ENCODE data around the gene ZNF438. TPM values are rescaled to one million over a fixed set of nuclear protein-coding genes. Genes with fewer than 3 reads are reported as not detected.
"Not testable (repeated sequence)": the region's sequence is repeated elsewhere in the genome, so short reads cannot be mapped to it uniquely, and the experiment has no call there.

ZNF438 gene
- total and polyA plus RNA-seq, 3 experiments from 2014 or later, result 2.9 to 4.2 (median 3.9) TPM

DNA sequence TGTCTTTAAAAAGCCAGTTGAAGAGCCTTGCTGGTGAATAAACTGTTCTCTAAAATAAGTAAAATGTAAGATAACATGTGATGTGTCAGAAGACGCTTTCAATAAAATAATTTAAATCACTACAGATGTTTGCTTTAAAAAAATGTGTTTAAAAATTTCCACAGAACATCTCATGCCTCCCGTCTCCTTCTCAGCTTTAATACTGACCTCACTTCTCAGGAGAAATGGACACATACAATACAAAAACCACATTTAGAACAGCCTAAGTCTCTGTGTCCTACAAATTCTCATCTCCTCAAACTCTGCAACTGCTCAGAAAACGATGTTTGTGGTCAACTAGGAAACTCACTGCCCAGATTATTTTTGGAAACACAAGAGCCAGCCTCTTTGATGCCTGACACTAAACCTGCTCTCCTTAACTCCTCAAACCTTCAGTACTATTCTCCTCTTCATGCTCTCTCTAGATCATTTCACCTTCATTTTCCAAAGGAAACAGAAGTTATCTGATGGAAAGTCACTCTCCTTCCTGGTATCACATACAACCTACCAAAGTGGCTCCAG, 120.3 kb downstream of the ZNF438 start:
- no peak overlapping the region for H3K27ac ChIP-seq (ENCODE audit: low read depth, low read length)
- H3K4me3 ChIP-seq (ENCODE audit: low read length), result no peak overlapping the region
- Mint-ChIP-seq H3K36me3 (peaks cover 12 to 17% (median 16%) of the 10 kb centered on the region in 3 donors), H3K4me3 (no peak overlapping the region), H3K4me1 (no peaks in the 10 kb centered on the region), H3K27me3 (no peaks in the 10 kb centered on the region), H3K27ac (no peak overlapping the region), H3K9me3 (no peaks in the 10 kb centered on the region)
- no peaks in the 10 kb centered on the region for H3K27me3 ChIP-seq (ENCODE audit: insufficient read depth, low read length, poor library complexity, severe bottlenecking)
- no peaks in the 10 kb centered on the region for H3K36me3 ChIP-seq (ENCODE audit: insufficient read depth, low read length)
- ChIA-PET CTCF (no interaction called here), POLR2A (no interaction called here)
- no peak for DNase-seq
- no peaks in the 10 kb centered on the region for H3K4me1 ChIP-seq (ENCODE audit: insufficient read depth, low read length)
- H3K9me3 ChIP-seq (ENCODE audit: low read length), result no peaks in the 10 kb centered on the region

DNA sequence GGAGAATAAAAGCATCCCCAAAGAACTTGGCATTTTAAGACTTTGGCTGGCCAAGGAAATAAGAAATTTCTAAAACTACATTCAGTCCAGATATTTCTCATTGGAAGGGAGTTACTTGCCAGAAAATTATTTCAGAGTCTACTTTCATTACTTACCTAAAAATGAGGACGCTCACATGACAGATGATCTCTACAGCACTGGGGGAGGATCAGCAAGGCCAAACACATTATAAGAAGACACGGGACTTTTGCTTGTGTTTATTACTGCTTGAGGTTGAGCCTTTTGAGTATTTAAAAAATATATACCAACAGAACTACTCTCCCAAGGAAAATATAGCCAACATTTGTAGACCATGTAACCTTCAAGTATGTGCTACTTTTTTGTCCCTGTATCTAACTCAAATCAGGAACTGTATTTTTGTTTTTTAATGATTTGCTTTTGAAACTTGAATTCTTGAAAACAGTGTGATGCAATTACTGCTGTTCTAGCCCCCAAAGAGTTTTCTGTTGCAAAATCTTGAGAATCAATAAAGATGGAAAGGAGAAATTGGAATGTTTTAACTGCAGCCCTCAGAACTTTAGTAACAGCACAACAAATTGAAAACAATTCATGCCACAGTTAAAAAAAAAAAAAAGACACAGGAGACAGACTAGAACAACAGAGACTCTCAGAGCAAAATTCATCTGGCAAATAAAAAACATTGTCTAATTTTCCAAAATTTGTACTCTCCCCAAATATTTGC, 128.1 kb downstream of the ZNF438 start:
- Mint-ChIP-seq H3K4me1 (no peaks in the 10 kb centered on the region), H3K27ac (no peak overlapping the region), H3K36me3 (peaks cover 32 to 39% (median 36%) of the 10 kb centered on the region in 3 donors), H3K9me3 (peaks cover 0 to 5% (median 0%) of the 10 kb centered on the region in 5 donors), H3K4me3 (no peak overlapping the region), H3K27me3 (no peaks in the 10 kb centered on the region)
- no peaks in the 10 kb centered on the region for H3K4me1 ChIP-seq (ENCODE audit: insufficient read depth, low read length)
- no peak for DNase-seq
- H3K27ac ChIP-seq (ENCODE audit: low read depth, low read length), result no peak overlapping the region
- ChIA-PET POLR2A (no interaction called here), CTCF (no interaction called here)
- no peak overlapping the region for H3K4me3 ChIP-seq (ENCODE audit: low read length)
- H3K9me3 ChIP-seq (ENCODE audit: low read length), result no peaks in the 10 kb centered on the region
- no peaks in the 10 kb centered on the region for H3K27me3 ChIP-seq (ENCODE audit: insufficient read depth, low read length, poor library complexity, severe bottlenecking)
- no peaks in the 10 kb centered on the region for H3K36me3 ChIP-seq (ENCODE audit: insufficient read depth, low read length)

DNA sequence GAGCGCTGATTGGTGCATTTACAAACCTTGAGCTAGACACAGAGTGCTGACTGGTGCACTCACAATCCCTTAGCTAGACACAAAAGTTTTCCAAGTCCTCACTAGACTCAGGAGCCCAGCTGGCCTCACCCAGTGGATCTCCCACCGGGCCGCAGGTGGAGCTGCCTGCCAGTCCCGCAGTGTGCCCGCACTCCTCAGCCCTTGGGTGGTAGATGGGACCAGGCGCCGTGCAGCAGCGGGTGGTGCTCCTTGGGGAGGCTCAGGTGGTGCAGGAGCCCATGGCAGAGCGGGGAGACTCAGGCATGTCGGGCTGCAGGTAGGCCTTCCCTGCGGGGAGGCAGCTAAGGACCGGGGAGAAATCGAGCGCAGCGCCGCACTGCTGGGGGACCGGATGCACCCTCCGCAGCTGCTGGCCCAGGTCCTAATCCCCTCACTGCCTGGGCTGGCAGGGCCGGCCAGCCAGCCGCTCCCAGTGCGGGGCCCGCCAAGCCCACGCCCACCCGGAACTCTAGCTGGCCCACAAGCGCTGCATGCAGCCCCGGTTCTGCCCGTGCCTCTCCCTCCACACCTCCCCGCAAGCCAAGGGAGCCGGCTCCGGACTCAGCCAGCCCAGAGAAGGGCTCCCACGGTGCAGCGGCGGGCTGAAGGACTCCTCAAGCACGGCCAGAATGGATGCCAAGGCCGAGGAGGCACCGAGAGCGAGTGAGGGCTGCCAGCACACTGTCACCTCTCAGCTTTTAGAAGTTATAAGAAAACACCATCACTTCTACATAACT, 128.9 kb downstream of the ZNF438 start:
- H3K4me3 ChIP-seq (ENCODE audit: low read length), result no peak overlapping the region
- DNase-seq, result no peak
- no peak overlapping the region for H3K27ac ChIP-seq (ENCODE audit: low read depth, low read length)
- Mint-ChIP-seq H3K9me3 (peaks cover 0 to 5% (median 0%) of the 10 kb centered on the region in 5 donors), H3K4me3 (no peak overlapping the region), H3K27ac (peak overlapping the region in 1 of 8 donors; percentile 35), H3K27me3 (no peaks in the 10 kb centered on the region), H3K4me1 (no peaks in the 10 kb centered on the region), H3K36me3 (peaks cover 26 to 39% (median 31%) of the 10 kb centered on the region in 3 donors)
- H3K9me3 ChIP-seq (ENCODE audit: low read length), result no peaks in the 10 kb centered on the region
- ChIA-PET CTCF (no interaction called here), POLR2A (no interaction called here)
- no peaks in the 10 kb centered on the region for H3K36me3 ChIP-seq (ENCODE audit: insufficient read depth, low read length)
- H3K4me1 ChIP-seq (ENCODE audit: insufficient read depth, low read length), result no peaks in the 10 kb centered on the region
- no peaks in the 10 kb centered on the region for H3K27me3 ChIP-seq (ENCODE audit: insufficient read depth, low read length, poor library complexity, severe bottlenecking)

DNA sequence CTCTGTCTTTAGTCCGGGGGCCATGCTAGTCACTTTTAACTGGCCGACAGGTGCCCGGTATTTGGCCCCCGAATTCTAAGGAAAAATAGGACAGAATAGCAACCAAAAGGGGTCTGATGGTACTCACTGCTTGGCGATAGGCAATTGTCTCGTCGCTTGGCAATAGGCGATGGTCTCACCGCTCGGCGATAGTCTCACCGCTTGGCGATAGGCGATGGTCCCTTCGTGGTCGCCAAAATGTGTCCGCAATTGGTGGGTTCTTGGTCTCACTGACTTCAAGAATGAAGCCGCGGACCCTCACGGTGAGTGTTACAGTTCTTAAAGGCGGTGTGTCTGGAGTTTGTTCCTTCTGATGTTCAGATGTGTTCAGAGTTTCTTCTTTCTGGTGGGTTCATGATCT, 130.2 kb downstream of the ZNF438 start:
- CTCF ChIA-PET; H3K4me1 Mint-ChIP-seq; H3K9me3 ChIP-seq (ENCODE audit: low read length); H3K27me3 Mint-ChIP-seq; H3K27me3 ChIP-seq (ENCODE audit: insufficient read depth, low read length, poor library complexity, severe bottlenecking); DNase-seq; H3K27ac Mint-ChIP-seq; H3K4me1 ChIP-seq (ENCODE audit: insufficient read depth, low read length); H3K4me3 Mint-ChIP-seq; H3K9me3 Mint-ChIP-seq; H3K36me3 ChIP-seq (ENCODE audit: insufficient read depth, low read length); POLR2A ChIA-PET; H3K27ac ChIP-seq (ENCODE audit: low read depth, low read length); H3K4me3 ChIP-seq (ENCODE audit: low read length): not testable (repeated sequence)
- peaks cover 17 to 31% (median 20%) of the 10 kb centered on the region in 3 donors for H3K36me3 Mint-ChIP-seq

DNA sequence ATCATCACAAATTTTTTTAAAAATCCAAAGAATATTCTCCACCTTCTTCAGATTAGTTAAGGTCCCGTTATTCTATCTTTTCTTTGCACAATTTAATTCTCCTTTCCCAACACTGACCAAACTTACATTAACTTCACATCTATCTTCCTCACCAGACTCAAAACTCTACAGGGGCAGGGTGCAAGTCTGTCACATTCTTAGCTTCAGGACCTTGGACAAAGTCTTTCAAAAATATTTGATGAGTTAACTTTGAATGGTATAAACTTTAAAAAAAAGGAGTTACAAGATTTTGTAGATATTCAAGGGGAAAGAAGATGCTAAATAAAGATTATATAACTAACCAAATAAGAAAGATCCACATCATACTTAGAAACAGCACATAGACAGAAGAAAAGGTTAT, 132.7 kb downstream of the ZNF438 start:
- CTCF ChIA-PET, result no interaction called here
- H3K4me3 Mint-ChIP-seq, result no peak overlapping the region

DNA sequence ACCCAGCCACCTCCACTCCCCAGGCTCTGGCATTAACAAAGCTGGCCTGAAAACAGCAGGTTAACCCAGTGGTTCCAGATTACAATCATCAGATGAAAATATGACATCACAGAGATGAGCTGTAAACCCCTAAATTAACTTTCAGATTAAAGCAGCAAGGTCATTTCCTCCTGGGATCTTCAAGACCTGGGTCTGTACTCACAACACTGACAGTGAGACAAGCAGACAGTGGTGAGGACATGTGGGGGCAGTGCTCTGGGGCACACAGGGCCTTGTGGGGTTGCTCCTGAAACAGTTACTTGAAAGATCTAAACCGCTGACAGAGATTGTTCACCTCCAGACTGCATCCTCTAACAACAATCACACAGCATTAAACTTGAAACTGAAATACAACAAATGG, 134.1 kb downstream of the ZNF438 start:
- H3K9me3 Mint-ChIP-seq, result peaks cover 0 to 5% (median 0%) of the 10 kb centered on the region in 5 donors
- no peak overlapping the region for H3K4me3 Mint-ChIP-seq
- CTCF ChIA-PET, result no interaction called here
- no peak overlapping the region for H3K27ac ChIP-seq (ENCODE audit: low read depth, low read length)
- no peaks in the 10 kb centered on the region for H3K4me1 ChIP-seq (ENCODE audit: insufficient read depth, low read length)
- H3K36me3 ChIP-seq (ENCODE audit: insufficient read depth, low read length), result no peaks in the 10 kb centered on the region
- H3K4me1 Mint-ChIP-seq, result no peaks in the 10 kb centered on the region
- POLR2A ChIA-PET, result no interaction called here
- DNase-seq, result no peak
- H3K27me3 ChIP-seq (ENCODE audit: insufficient read depth, low read length, poor library complexity, severe bottlenecking), result no peaks in the 10 kb centered on the region
- peaks cover 10 to 19% (median 10%) of the 10 kb centered on the region in 3 donors for H3K36me3 Mint-ChIP-seq
- H3K27ac Mint-ChIP-seq, result peak overlapping the region in 1 of 8 donors; percentile 43
- no peaks in the 10 kb centered on the region for H3K9me3 ChIP-seq (ENCODE audit: low read length)
- H3K4me3 ChIP-seq (ENCODE audit: low read length), result no peak overlapping the region
- H3K27me3 Mint-ChIP-seq, result no peaks in the 10 kb centered on the region

More for the DNA sequence above, 132.7 kb downstream of the ZNF438 start:
- no peaks in the 10 kb centered on the region for H3K4me1 ChIP-seq (ENCODE audit: insufficient read depth, low read length)
- DNase-seq, result no peak
- no peaks in the 10 kb centered on the region for H3K27me3 Mint-ChIP-seq
- no peaks in the 10 kb centered on the region for H3K36me3 ChIP-seq (ENCODE audit: insufficient read depth, low read length)
- no peaks in the 10 kb centered on the region for H3K9me3 ChIP-seq (ENCODE audit: low read length)
- no peaks in the 10 kb centered on the region for H3K4me1 Mint-ChIP-seq
- H3K36me3 Mint-ChIP-seq, result peaks cover 10 to 22% (median 11%) of the 10 kb centered on the region in 3 donors
- peaks cover 0 to 5% (median 0%) of the 10 kb centered on the region in 5 donors for H3K9me3 Mint-ChIP-seq
- H3K27ac Mint-ChIP-seq, result peak overlapping the region in 1 of 8 donors; percentile 10
- POLR2A ChIA-PET, result no interaction called here
- no peak overlapping the region for H3K27ac ChIP-seq (ENCODE audit: low read depth, low read length)
- no peak overlapping the region for H3K4me3 ChIP-seq (ENCODE audit: low read length)
- no peaks in the 10 kb centered on the region for H3K27me3 ChIP-seq (ENCODE audit: insufficient read depth, low read length, poor library complexity, severe bottlenecking)

DNA sequence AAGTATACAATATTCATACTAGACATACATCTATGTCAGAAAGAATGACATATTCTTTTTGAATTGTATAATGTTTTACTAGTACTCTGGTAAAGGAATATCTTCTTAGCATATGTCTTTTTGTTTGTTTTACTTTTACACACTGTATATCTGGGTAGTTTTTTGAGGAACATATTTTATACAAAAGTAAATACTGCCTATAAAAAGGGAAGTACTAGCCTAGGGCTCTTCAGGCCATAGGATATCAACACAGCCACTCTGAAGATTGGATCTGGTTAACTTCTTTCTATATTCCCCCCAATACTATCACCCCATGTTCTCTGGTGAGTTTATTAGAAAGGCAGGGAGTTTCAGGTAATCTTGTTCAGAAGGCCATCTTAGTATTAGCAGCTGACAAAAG, 134.6 kb downstream of the ZNF438 start:
- H3K36me3 ChIP-seq (ENCODE audit: insufficient read depth, low read length), result no peaks in the 10 kb centered on the region
- H3K4me3 ChIP-seq (ENCODE audit: low read length), result no peak overlapping the region
- no peak overlapping the region for H3K27ac ChIP-seq (ENCODE audit: low read depth, low read length)
- peaks cover 0 to 5% (median 0%) of the 10 kb centered on the region in 5 donors for H3K9me3 Mint-ChIP-seq
- peaks cover 6 to 15% (median 6%) of the 10 kb centered on the region in 3 donors for H3K36me3 Mint-ChIP-seq
- H3K9me3 ChIP-seq (ENCODE audit: low read length), result no peaks in the 10 kb centered on the region
- CTCF ChIA-PET, result no interaction called here
- H3K4me3 Mint-ChIP-seq, result no peak overlapping the region
- POLR2A ChIA-PET, result no interaction called here
- DNase-seq, result no peak
- H3K27ac Mint-ChIP-seq, result peak overlapping the region in 1 of 8 donors; percentile 32
- H3K27me3 Mint-ChIP-seq, result no peaks in the 10 kb centered on the region
- H3K4me1 Mint-ChIP-seq, result no peaks in the 10 kb centered on the region
- no peaks in the 10 kb centered on the region for H3K27me3 ChIP-seq (ENCODE audit: insufficient read depth, low read length, poor library complexity, severe bottlenecking)
- H3K4me1 ChIP-seq (ENCODE audit: insufficient read depth, low read length), result no peaks in the 10 kb centered on the region

DNA sequence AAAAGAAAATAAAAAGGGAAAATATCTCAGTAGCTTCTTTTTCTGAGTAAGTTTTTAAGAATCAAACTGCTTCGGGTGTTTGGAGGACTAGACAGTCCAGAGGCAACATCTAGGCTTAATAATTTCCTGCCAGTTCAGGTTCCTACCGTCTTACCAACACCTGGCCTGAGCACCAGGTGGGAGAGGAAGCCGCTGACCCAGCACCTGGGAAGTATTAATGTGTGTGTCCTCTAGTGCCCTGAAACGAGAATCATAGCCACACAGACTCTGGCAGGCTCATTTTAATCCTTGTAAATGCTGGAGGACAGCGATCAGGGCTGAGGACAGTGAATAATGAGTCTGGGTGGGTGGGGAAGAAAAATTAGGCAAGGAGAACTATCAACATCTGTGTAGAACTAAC, 137.4 kb downstream of the ZNF438 start:
- Mint-ChIP-seq H3K36me3 (peaks cover 0 to 7% (median 0%) of the 10 kb centered on the region in 3 donors), H3K27me3 (no peaks in the 10 kb centered on the region), H3K4me3 (no peak overlapping the region), H3K4me1 (no peaks in the 10 kb centered on the region), H3K9me3 (peaks cover 0 to 5% (median 0%) of the 10 kb centered on the region in 5 donors), H3K27ac (no peak overlapping the region)
- CTCF ChIA-PET, result no interaction called here
- H3K4me3 ChIP-seq (ENCODE audit: low read length), result no peak overlapping the region
- H3K27me3 ChIP-seq (ENCODE audit: insufficient read depth, low read length, poor library complexity, severe bottlenecking), result no peaks in the 10 kb centered on the region
- no peak overlapping the region for H3K27ac ChIP-seq (ENCODE audit: low read depth, low read length)
- H3K36me3 ChIP-seq (ENCODE audit: insufficient read depth, low read length), result no peaks in the 10 kb centered on the region
- no peak for DNase-seq
- no peaks in the 10 kb centered on the region for H3K9me3 ChIP-seq (ENCODE audit: low read length)
- no peaks in the 10 kb centered on the region for H3K4me1 ChIP-seq (ENCODE audit: insufficient read depth, low read length)
- POLR2A ChIA-PET, result no interaction called here

All from CD8-positive, alpha-beta memory T cell (primary cell).